K562 (cell line): ENCODE data around the gene SEPTIN1. TPM values are rescaled to one million over a fixed set of nuclear protein-coding genes. Genes with fewer than 3 reads are reported as not detected.

ENCODE experiments used
- ATAC-seq: fragments of 200-7000 bp; cut with Tn5 transposase; 3 replicates; pipeline ENCODE4 v1.9.1; 2020; ENCODE audit warnings: moderate library complexity
- BruUV-seq: library from RNA; stranded (reverse); fragments of 400-500 nt; replicated peaks from 2 replicates; lab custom pipeline; 2021; lab: Mats Ljungman, UMichigan
- CTCF ChIA-PET: fragments of 300-600 bp; formaldehyde crosslinking; extraction: SDS; loops from one replicate; lab custom pipeline; 2021; ENCODE audit warnings: low intra/inter-chr PET ratio; lab: Yijun Ruan, JAX
- POLR2A ChIA-PET: fragments of 300-600, 350-650 bp; sonication (Branson Sonifier 250); formaldehyde crosslinking; extraction: SDS; loops from one replicate; lab custom pipeline; 2021; ENCODE audit warnings: antibody characterized with exemption, inconsistent platforms; lab: Yijun Ruan, JAX
- DNase-seq, 4 experiments: peaks; one replicate each; pipeline versions ENCODE4 v3.0.0 to v3.0.0-alpha.2; 2011 to 2018; ENCODE audit warnings: low spot score in 3 of 4, mixed read lengths in 3 of 4; ENCODE audit errors: extremely low read depth in 1 of 4
- FAIRE-seq: peaks from 2 replicates; lab custom pipeline; 2011; peaks lifted over from hg19 to GRCh38; lab: Jason Lieb, UNC
- H2AFZ ChIP-seq: 2 replicates; pipeline ENCODE4 v1.6.0; 2011; ENCODE audit warnings: low read depth, low read length, control low read depth, inconsistent platforms
- H3K27ac ChIP-seq: fragments of 200-600 bp; 3 replicates; pipeline ENCODE4 v1.8.0; 2011; ENCODE audit warnings: low read depth, mild to moderate bottlenecking, control low read depth, inconsistent platforms, low read length, moderate library complexity, mixed read lengths; ENCODE audit errors: extremely low read depth
- H3K27me3 ChIP-seq, 2 experiments: fragments of 300-600 bp in 1 of 2; 2 replicates in 1 of 2; 3 replicates in 1 of 2; pipeline versions ENCODE4 v1.6.0 to v1.8.0; 2011; ENCODE audit warnings: inconsistent platforms in 2 of 2, low read length in 2 of 2, mild to moderate bottlenecking in 1 of 2, mixed read lengths in 1 of 2, moderate library complexity in 1 of 2; ENCODE audit not compliant: control insufficient read depth in 2 of 2, insufficient read depth in 2 of 2
- H3K36me3 ChIP-seq: fragments of 300-600 bp; 3 replicates; pipeline ENCODE4 v1.8.0; 2011; ENCODE audit warnings: mild to moderate bottlenecking, low read length, inconsistent platforms; ENCODE audit not compliant: control insufficient read depth, insufficient read depth
- H3K4me1 ChIP-seq, 2 experiments: fragments of 200-600 bp in 1 of 2; replicated peaks in 1 of 2; 2 replicates in 1 of 2; 3 replicates in 1 of 2; pipeline versions ENCODE4 v1.5.1 to v1.8.0; 2011; ENCODE audit warnings: inconsistent platforms in 2 of 2, low read length in 2 of 2, mild to moderate bottlenecking in 1 of 2, mixed read lengths in 1 of 2, moderate library complexity in 1 of 2; ENCODE audit not compliant: control insufficient read depth in 2 of 2, insufficient read depth in 2 of 2
- H3K4me2 ChIP-seq: 2 replicates; pipeline ENCODE4 v1.6.1; 2011; ENCODE audit warnings: low read length, control low read depth, inconsistent platforms, mixed read lengths; ENCODE audit not compliant: insufficient read depth
- H3K4me3 ChIP-seq: fragments of 200-600 bp; sonication (generic), shearing (Covaris generic); 2 replicates; pipeline ENCODE4 v1.5.1; 2016; ENCODE audit warnings: control low read depth, inconsistent platforms
- H3K79me2 ChIP-seq: fragments of 200-600 bp; 3 replicates; pipeline ENCODE4 v1.8.0; 2011; ENCODE audit warnings: low read length, inconsistent platforms; ENCODE audit not compliant: control insufficient read depth, insufficient read depth
- H3K9ac ChIP-seq, 2 experiments: 2 replicates each; pipeline versions ENCODE4 v1.6.0 to v1.6.1; 2011; ENCODE audit warnings: low read depth in 2 of 2, low read length in 2 of 2, control low read depth in 1 of 2, inconsistent platforms in 1 of 2, mild to moderate bottlenecking in 1 of 2, mixed read lengths in 1 of 2; ENCODE audit not compliant: insufficient read depth in 1 of 2
- H3K9me1 ChIP-seq: one replicate; pipeline ENCODE4 v1.6.0; 2011; ENCODE audit warnings: inconsistent platforms, mild to moderate bottlenecking, low read length, moderate library complexity; ENCODE audit not compliant: control insufficient read depth, insufficient read depth
- H3K9me3 ChIP-seq: replicated peaks from 2 replicates; pipeline ENCODE4 v1.5.1; 2011; ENCODE audit warnings: low read depth, low read length, inconsistent platforms; ENCODE audit not compliant: control insufficient read depth, insufficient read depth
- H4K20me1 ChIP-seq: replicated peaks from 2 replicates; pipeline ENCODE4 v1.6.1; 2011; ENCODE audit warnings: low read length, inconsistent platforms, mixed read lengths; ENCODE audit not compliant: control insufficient read depth, insufficient read depth
- BMI1 ChIP-seq: fragments of 150-350 bp; IDR thresholded peaks from 2 replicates; pipeline ENCODE4 v1.6.1; 2014; ENCODE audit warnings: low read length
- RBFOX2 ChIP-seq: fragments of 200-400 bp; formaldehyde crosslinking; IDR thresholded peaks from 2 replicates; pipeline ENCODE4 v1.6.1; 2017; ENCODE audit warnings: low read depth, mild to moderate bottlenecking, low read length, moderate library complexity
- WGBS: fragments of 100-300 bp; shearing (Covaris generic); methylation state at CpG from one replicate; pipeline ENCODE4 v1.1.6; 2016; ENCODE audit warnings: low coverage, mixed read lengths; ENCODE audit not compliant: insufficient coverage; ENCODE audit errors: missing lambda C conversion rate; 5-methylcytosine and 5-hydroxymethylcytosine counted together
- in situ Hi-C: fragments of 300-500 bp; cut with MboI; formaldehyde crosslinking; loops from 4 replicates; pipeline ENCODE4 v1.15.0; 2018; ENCODE audit warnings: inconsistent platforms, mixed read lengths
- intact Hi-C: fragments of 100-400 bp; cut with micrococcal nuclease; formaldehyde crosslinking; loops from 2 replicates; pipeline ENCODE4 v1.14.2; 2022
- polyA plus RNA-seq, 8 experiments: library from polyadenylated mRNA; depleted of rRNA in 4 of 8; stranded (reverse) in 5 of 8; unstranded in 3 of 8; fragments of >200 nt; fragmentation: Nextera tagmentation in 2 of 8; fragmentation: Illumina TruSeq in 1 of 8; extraction: Ambion mirVana in 2 of 8; extraction: Trizol in 1 of 8; gene quantifications; 2 replicates each; pipeline versions ENCODE4 v1.2.1 to v1.2.3, GENCODE V29; 2011 to 2014; ENCODE audit warnings: inconsistent platforms in 1 of 8, missing spikeins in 1 of 8
- total RNA-seq, 7 experiments: library from RNA; depleted of rRNA in 6 of 7; stranded (reverse); fragments of >200 nt in 6 of 7; fragmentation: Illumina TruSeq in 2 of 7; extraction: Trizol in 2 of 7; gene quantifications; 2 replicates each; pipeline versions ENCODE4 v1.2.1 to v1.2.3, GENCODE V29; 2011 to 2021; ENCODE audit warnings: low replicate concordance in 1 of 7

SEPTIN1 gene
- total and polyA plus RNA-seq, 9 of the 15 experiments (the other 6 are each of a cell fraction or from before 2014, with no cell fraction given), result 0.23 to 5.6 (median 1.7) TPM; not detected in 1

GRCh38 chr16:30359871-30360170 is 22.5 kb downstream of the SEPTIN1 start:
- ChIA-PET CTCF (no interaction called here), POLR2A (interaction anchor here (0.6 to 8.2 kb wide), 4 partner anchors 8 to 40 kb away, joined by 3 to 77 read pairs (median 3); partner anchors contain the start of gene TBC1D10B)
- H3K36me3 ChIP-seq, result peaks cover 71% of the 10 kb centered on the region; the same call in 2 of the 3 replicates
- no peak for DNase-seq
- H3K27ac ChIP-seq, result no peak overlapping the region
- in situ Hi-C loops, result loop anchor here (25.0 kb wide), 1 partner anchor 898 kb away; the partner anchor contains the start of genes BOLA2, SLX1B and SULT1A4
- no peak overlapping the region for H2AFZ ChIP-seq
- H3K9me1 ChIP-seq, result no peaks in the 10 kb centered on the region
- intact Hi-C loops, result loop anchor here (5.0 kb wide), 1 partner anchor 47 kb away; the partner anchor contains the start of gene ZNF771
- no peak overlapping the region for H3K4me3 ChIP-seq
- H3K9me3 ChIP-seq, result no peaks in the 10 kb centered on the region
- no TSS peak for BruUV-seq
- no peaks in the 10 kb centered on the region for H3K27me3 ChIP-seq
- no peak for FAIRE-seq
- no peak overlapping the region for H3K4me2 ChIP-seq
- ATAC-seq, result no peak
- peaks cover 29% of the 10 kb centered on the region for H3K79me2 ChIP-seq
- peaks cover 7 to 37% of the 10 kb centered on the region in 2 experiments; a peak in 4 of 5 replicates for H3K4me1 ChIP-seq
- 82% methylated on average over 6 of the region's 6 CpGs for WGBS
- H4K20me1 ChIP-seq, result no peaks in the 10 kb centered on the region; the same call in 1 of the 2 replicates
- TF ChIP-seq RBFOX2, result 0 out of 2 replicates have a peak, but pooled peaks have one; percentile 6
- no peak for TF ChIP-seq BMI1
- H3K9ac ChIP-seq, result peak overlapping the region in 1 of 2 experiments; percentile 55; a peak in 1 of 4 replicates
